ENCODE data around the gene TLCD4. TPM values are rescaled to one million over a fixed set of nuclear protein-coding genes. Genes with fewer than 3 reads are reported as not detected.

The TLCD4 gene
- total and polyA plus RNA-seq, 2 of the 8 experiments (the other 6 are each of a cell fraction or from before 2014, with no cell fraction given) = 0.79 to 4.2 TPM

DNA sequence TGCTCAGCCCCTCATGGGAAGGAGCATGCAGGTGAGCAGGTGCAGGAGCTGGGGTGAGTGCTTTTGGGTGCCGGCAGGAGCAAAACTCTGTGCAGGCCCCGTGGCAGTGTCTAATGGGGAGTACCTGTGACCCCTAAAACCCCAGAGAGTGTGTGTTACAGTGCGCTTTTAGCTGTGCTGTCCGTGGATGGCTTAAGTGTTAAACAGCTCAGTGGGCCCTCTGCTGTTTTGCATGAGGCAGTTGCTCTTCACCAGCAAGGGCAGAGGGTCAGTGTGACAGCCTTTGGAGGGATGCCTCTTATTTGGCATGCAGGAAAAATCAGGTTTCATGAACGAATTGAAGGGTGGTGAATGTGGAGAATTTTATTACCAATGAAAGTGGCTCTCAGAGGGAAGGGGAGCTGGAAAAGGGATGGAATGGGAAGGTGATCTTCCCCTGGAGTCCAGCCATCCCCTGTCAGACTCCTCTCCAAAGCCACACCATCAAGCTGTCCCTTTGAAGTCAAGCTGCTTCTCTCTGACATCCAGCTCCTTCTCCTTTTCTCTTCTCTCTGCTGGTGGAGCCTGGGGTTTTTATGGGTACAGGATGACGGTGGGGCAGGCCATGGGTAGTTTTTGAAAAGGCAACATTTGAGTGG, 27.4 kb upstream of the TLCD4 start (continued):
- TF ChIP-seq, protein P1, sequence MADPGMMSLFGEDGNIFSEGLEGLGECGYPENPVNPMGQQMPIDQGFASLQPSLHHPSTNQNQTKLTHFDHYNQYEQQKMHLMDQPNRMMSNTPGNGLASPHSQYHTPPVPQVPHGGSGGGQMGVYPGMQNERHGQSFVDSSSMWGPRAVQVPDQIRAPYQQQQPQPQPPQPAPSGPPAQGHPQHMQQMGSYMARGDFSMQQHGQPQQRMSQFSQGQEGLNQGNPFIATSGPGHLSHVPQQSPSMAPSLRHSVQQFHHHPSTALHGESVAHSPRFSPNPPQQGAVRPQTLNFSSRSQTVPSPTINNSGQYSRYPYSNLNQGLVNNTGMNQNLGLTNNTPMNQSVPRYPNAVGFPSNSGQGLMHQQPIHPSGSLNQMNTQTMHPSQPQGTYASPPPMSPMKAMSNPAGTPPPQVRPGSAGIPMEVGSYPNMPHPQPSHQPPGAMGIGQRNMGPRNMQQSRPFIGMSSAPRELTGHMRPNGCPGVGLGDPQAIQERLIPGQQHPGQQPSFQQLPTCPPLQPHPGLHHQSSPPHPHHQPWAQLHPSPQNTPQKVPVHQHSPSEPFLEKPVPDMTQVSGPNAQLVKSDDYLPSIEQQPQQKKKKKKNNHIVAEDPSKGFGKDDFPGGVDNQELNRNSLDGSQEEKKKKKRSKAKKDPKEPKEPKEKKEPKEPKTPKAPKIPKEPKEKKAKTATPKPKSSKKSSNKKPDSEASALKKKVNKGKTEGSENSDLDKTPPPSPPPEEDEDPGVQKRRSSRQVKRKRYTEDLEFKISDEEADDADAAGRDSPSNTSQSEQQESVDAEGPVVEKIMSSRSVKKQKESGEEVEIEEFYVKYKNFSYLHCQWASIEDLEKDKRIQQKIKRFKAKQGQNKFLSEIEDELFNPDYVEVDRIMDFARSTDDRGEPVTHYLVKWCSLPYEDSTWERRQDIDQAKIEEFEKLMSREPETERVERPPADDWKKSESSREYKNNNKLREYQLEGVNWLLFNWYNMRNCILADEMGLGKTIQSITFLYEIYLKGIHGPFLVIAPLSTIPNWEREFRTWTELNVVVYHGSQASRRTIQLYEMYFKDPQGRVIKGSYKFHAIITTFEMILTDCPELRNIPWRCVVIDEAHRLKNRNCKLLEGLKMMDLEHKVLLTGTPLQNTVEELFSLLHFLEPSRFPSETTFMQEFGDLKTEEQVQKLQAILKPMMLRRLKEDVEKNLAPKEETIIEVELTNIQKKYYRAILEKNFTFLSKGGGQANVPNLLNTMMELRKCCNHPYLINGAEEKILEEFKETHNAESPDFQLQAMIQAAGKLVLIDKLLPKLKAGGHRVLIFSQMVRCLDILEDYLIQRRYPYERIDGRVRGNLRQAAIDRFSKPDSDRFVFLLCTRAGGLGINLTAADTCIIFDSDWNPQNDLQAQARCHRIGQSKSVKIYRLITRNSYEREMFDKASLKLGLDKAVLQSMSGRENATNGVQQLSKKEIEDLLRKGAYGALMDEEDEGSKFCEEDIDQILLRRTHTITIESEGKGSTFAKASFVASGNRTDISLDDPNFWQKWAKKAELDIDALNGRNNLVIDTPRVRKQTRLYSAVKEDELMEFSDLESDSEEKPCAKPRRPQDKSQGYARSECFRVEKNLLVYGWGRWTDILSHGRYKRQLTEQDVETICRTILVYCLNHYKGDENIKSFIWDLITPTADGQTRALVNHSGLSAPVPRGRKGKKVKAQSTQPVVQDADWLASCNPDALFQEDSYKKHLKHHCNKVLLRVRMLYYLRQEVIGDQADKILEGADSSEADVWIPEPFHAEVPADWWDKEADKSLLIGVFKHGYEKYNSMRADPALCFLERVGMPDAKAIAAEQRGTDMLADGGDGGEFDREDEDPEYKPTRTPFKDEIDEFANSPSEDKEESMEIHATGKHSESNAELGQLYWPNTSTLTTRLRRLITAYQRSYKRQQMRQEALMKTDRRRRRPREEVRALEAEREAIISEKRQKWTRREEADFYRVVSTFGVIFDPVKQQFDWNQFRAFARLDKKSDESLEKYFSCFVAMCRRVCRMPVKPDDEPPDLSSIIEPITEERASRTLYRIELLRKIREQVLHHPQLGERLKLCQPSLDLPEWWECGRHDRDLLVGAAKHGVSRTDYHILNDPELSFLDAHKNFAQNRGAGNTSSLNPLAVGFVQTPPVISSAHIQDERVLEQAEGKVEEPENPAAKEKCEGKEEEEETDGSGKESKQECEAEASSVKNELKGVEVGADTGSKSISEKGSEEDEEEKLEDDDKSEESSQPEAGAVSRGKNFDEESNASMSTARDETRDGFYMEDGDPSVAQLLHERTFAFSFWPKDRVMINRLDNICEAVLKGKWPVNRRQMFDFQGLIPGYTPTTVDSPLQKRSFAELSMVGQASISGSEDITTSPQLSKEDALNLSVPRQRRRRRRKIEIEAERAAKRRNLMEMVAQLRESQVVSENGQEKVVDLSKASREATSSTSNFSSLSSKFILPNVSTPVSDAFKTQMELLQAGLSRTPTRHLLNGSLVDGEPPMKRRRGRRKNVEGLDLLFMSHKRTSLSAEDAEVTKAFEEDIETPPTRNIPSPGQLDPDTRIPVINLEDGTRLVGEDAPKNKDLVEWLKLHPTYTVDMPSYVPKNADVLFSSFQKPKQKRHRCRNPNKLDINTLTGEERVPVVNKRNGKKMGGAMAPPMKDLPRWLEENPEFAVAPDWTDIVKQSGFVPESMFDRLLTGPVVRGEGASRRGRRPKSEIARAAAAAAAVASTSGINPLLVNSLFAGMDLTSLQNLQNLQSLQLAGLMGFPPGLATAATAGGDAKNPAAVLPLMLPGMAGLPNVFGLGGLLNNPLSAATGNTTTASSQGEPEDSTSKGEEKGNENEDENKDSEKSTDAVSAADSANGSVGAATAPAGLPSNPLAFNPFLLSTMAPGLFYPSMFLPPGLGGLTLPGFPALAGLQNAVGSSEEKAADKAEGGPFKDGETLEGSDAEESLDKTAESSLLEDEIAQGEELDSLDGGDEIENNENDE (IDR thresholded peaks at IDR 0.05; ENCODE audit: insufficient replicate concordance, low read length) = no peak
- TF ChIP-seq, protein P2, sequence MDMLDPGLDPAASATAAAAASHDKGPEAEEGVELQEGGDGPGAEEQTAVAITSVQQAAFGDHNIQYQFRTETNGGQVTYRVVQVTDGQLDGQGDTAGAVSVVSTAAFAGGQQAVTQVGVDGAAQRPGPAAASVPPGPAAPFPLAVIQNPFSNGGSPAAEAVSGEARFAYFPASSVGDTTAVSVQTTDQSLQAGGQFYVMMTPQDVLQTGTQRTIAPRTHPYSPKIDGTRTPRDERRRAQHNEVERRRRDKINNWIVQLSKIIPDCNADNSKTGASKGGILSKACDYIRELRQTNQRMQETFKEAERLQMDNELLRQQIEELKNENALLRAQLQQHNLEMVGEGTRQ (IDR thresholded peaks at IDR 0.05; ENCODE audit: low read length) = no peak

All from H1 (cell line).